GM18907 (cell line): ENCODE results near the gene GTPBP1.

Experiments
- ATAC-seq: cut with Tn5 transposase; IDR thresholded peaks from one replicate; pipeline ENCODE4 v1.9.1; 2021; ENCODE audit warnings: mild to moderate bottlenecking, moderate library complexity; ENCODE audit not compliant: unreplicated experiment

The GTPBP1 gene

GRCh38 chr22:38756711-38757463 is 51.1 kb downstream of the GTPBP1 start:
- no peak for ATAC-seq

- ATAC-seq = no peak
Observed at GRCh38 chr22:38757464-38757757, 51.7 kb downstream of the GTPBP1 start.

- ATAC-seq = no peak
Observed at GRCh38 chr22:38758276-38758945, 52.7 kb downstream of the GTPBP1 start.

- ATAC-seq = no peak
Observed at GRCh38 chr22:38759005-38759404, 53.3 kb downstream of the GTPBP1 start.

- no peak for ATAC-seq
Observed at GRCh38 chr22:38760477-38761201, 54.9 kb downstream of the GTPBP1 start.

- ATAC-seq = no peak
Observed at GRCh38 chr22:38761202-38762162, 55.7 kb downstream of the GTPBP1 start.

GRCh38 chr22:38762551-38762983 is 56.8 kb downstream of the GTPBP1 start:
- ATAC-seq = no peak

- no peak for ATAC-seq
Observed at GRCh38 chr22:38766076-38766777, 60.5 kb downstream of the GTPBP1 start.

- ATAC-seq = no peak
Observed at GRCh38 chr22:38767313-38767712, 61.6 kb downstream of the GTPBP1 start.

GRCh38 chr22:38768036-38768435 is 62.3 kb downstream of the GTPBP1 start:
- ATAC-seq = no peak

GRCh38 chr22:38770257-38770949 is 64.7 kb downstream of the GTPBP1 start:
- no peak for ATAC-seq

- no peak for ATAC-seq
Observed at GRCh38 chr22:38772623-38772873, 66.8 kb downstream of the GTPBP1 start.

GRCh38 chr22:38773363-38773946 is 67.7 kb downstream of the GTPBP1 start:
- no peak for ATAC-seq

GRCh38 chr22:38774496-38775166 is 68.9 kb downstream of the GTPBP1 start:
- no peak for ATAC-seq

GRCh38 chr22:38775656-38776055 is 69.9 kb downstream of the GTPBP1 start:
- ATAC-seq = no peak

GRCh38 chr22:38776086-38776485 is 70.3 kb downstream of the GTPBP1 start:
- no peak for ATAC-seq

- ATAC-seq = no peak
Observed at GRCh38 chr22:38777087-38777671, 71.4 kb downstream of the GTPBP1 start.

GRCh38 chr22:38781033-38781432 is 75.3 kb downstream of the GTPBP1 start:
- no peak for ATAC-seq
